CD4-positive, alpha-beta T cell (primary cell): ENCODE measurements around the gene RUNX2. TPM values are rescaled to one million over a fixed set of nuclear protein-coding genes. Genes with fewer than 3 reads are reported as not detected.

Experiments
- ATAC-seq: fragments of 200-7000 bp; cut with Tn5 transposase; one replicate; pipeline ENCODE4 v1.10.0; 2022; ENCODE audit warnings: mild to moderate bottlenecking; ENCODE audit not compliant: poor library complexity
- CTCF ChIA-PET: fragments of 350-600 bp; sonication (Branson Sonifier 250); formaldehyde crosslinking; loops from one replicate; lab custom pipeline; 2021; ENCODE audit warnings: antibody characterized with exemption, inconsistent platforms; lab: Charles Lee
- POLR2A ChIA-PET: fragments of 350-600 bp; sonication (Branson Sonifier 250); formaldehyde crosslinking; loops from one replicate; lab custom pipeline; 2021; ENCODE audit warnings: antibody characterized with exemption, inconsistent platforms; lab: Charles Lee
- DNase-seq, 14 experiments: peaks; one replicate each; pipeline ENCODE4 v3.0.0-alpha.2; 2013 to 2020; ENCODE audit warnings: mixed read lengths in 2 of 14
- H3K27ac ChIP-seq, 2 donors: one replicate each; pipeline versions ENCODE4 v1.5.1 to v1.7.0; 2013; ENCODE audit warnings: low read length in 2 of 2, low read depth in 1 of 2, mild to moderate bottlenecking in 1 of 2
- H3K27me3 ChIP-seq, 2 experiments: 1 replicate in 1 of 2; 2 replicates in 1 of 2; pipeline versions ENCODE4 v1.6.1 to v1.7.0; 2013; ENCODE audit warnings: low read length in 2 of 2, control low read depth in 1 of 2, mild to moderate bottlenecking in 1 of 2, moderate library complexity in 1 of 2; ENCODE audit not compliant: insufficient read depth in 2 of 2, control insufficient read depth in 1 of 2
- H3K36me3 ChIP-seq: one replicate; pipeline ENCODE4 v1.6.1; 2013; ENCODE audit warnings: low read length, control low read depth; ENCODE audit not compliant: insufficient read depth
- H3K4me1 ChIP-seq: one replicate; pipeline ENCODE4 v1.6.1; 2013; ENCODE audit warnings: low read length, control low read depth; ENCODE audit not compliant: insufficient read depth
- H3K4me3 ChIP-seq: one replicate; pipeline ENCODE4 v1.5.1; 2013; ENCODE audit warnings: mild to moderate bottlenecking, low read length, moderate library complexity
- H3K9me3 ChIP-seq, 2 experiments: 1 replicate in 1 of 2; 2 replicates in 1 of 2; pipeline versions ENCODE4 v1.6.1 to v1.7.0; 2013; ENCODE audit warnings: low read length in 2 of 2, mild to moderate bottlenecking in 2 of 2, control low read depth in 1 of 2, moderate library complexity in 1 of 2; ENCODE audit not compliant: control insufficient read depth in 1 of 2, insufficient read depth in 1 of 2
- H3K27ac Mint-ChIP-seq: one replicate; pipeline ENCODE4 v1.8.0; 2020; ENCODE audit warnings: mixed read lengths
- H3K27me3 Mint-ChIP-seq: one replicate; pipeline ENCODE4 v1.8.0; 2021; ENCODE audit warnings: mixed read lengths
- H3K36me3 Mint-ChIP-seq: one replicate; pipeline ENCODE4 v1.8.0; 2021; ENCODE audit warnings: low read depth, mixed read lengths
- H3K4me1 Mint-ChIP-seq: one replicate; pipeline ENCODE4 v1.8.0; 2021; ENCODE audit warnings: low read depth, mixed read lengths
- H3K4me3 Mint-ChIP-seq: one replicate; pipeline ENCODE4 v1.8.0; 2020; ENCODE audit warnings: mild to moderate bottlenecking, mixed read lengths
- H3K9me3 Mint-ChIP-seq: one replicate; pipeline ENCODE4 v1.8.0; 2020; ENCODE audit warnings: mixed read lengths
- CTCF ChIP-seq: fragments of 200-600 bp; IDR thresholded peaks from one replicate; pipeline ENCODE4 v1.8.0; 2022; ENCODE audit warnings: antibody characterized with exemption, mild to moderate bottlenecking
- intact Hi-C, 2 experiments: fragments of 100-400 bp; cut with DNase I in 1 of 2; cut with micrococcal nuclease in 1 of 2; formaldehyde crosslinking; loops; one replicate each; pipeline versions ENCODE4 v1.15.1 to v1.9.0; 2023 to 2025; cut with DNase I, micrococcal nuclease
- total RNA-seq, 174 experiments: library from RNA in 2 of 174; stranded (reverse) in 2 of 174; gene quantifications; one replicate each; pipeline ENCODE4 v1.2.3 and lab custom pipeline; 2021 to 2026

Gene RUNX2
- total RNA-seq, 2 experiments from 2014 or later: 17.5 to 18.0 TPM

- no peak for TF ChIP-seq CTCF
- peak overlapping the region; percentile 62 for H3K27ac Mint-ChIP-seq
- peaks cover 33% of the 10 kb centered on the region for H3K4me1 Mint-ChIP-seq
- CTCF ChIA-PET: interaction anchor here (0.7 kb wide), 2 partner anchors 24 to 545 kb away, joined by 3 read pairs; no protein-coding TSS in a partner anchor
- POLR2A ChIA-PET: interaction anchor here (0.6 to 0.7 kb wide), 3 partner anchors 18 to 749 kb away, joined by 3 to 5 read pairs (median 4); no protein-coding TSS in a partner anchor
- H3K4me1 ChIP-seq: peaks cover 14% of the 10 kb centered on the region
- H3K4me3 Mint-ChIP-seq: peak overlapping the region; percentile 16
- ATAC-seq (peak; percentile 47), DNase-seq (peak in 4 of 14 experiments; percentile 20 to 81 (median 64))
- intact Hi-C loops: no loop called here
- peaks cover 0 to 12% of the 10 kb centered on the region in 2 experiments for H3K9me3 ChIP-seq
- H3K36me3 ChIP-seq: no peaks in the 10 kb centered on the region
- H3K27me3 Mint-ChIP-seq: no peaks in the 10 kb centered on the region
- no peak overlapping the region for H3K4me3 ChIP-seq
- H3K9me3 Mint-ChIP-seq: peaks cover 7% of the 10 kb centered on the region
- H3K27me3 ChIP-seq: no peaks in the 10 kb centered on the region
- H3K27ac ChIP-seq: no peak overlapping the region
- H3K36me3 Mint-ChIP-seq: peaks cover 5% of the 10 kb centered on the region
Measured at GRCh38 chr6:45681860-45682511, 353.9 kb downstream of the RUNX2 start.

- Mint-ChIP-seq H3K27ac (no peak overlapping the region), H3K9me3 (peaks cover 7% of the 10 kb centered on the region), H3K36me3 (peaks cover 5% of the 10 kb centered on the region), H3K27me3 (no peaks in the 10 kb centered on the region), H3K4me3 (no peak overlapping the region), H3K4me1 (peaks cover 10% of the 10 kb centered on the region)
- Histone ChIP-seq H3K9me3 (peaks cover 0 to 12% of the 10 kb centered on the region in 2 experiments), H3K27ac (no peak overlapping the region), H3K4me3 (no peak overlapping the region), H3K36me3 (no peaks in the 10 kb centered on the region), H3K27me3 (no peaks in the 10 kb centered on the region), H3K4me1 (no peaks in the 10 kb centered on the region)
- CTCF ChIA-PET: no interaction called here
- intact Hi-C loops: no loop called here
- POLR2A ChIA-PET: no interaction called here
- no peak for TF ChIP-seq CTCF
- no peak for ATAC-seq
- DNase-seq: no peak
Measured at GRCh38 chr6:45684476-45684875, 356.3 kb downstream of the RUNX2 start.

- CTCF ChIA-PET: no interaction called here
- Histone ChIP-seq H3K27ac (no peak overlapping the region), H3K27me3 (no peaks in the 10 kb centered on the region), H3K4me1 (no peaks in the 10 kb centered on the region), H3K36me3 (no peaks in the 10 kb centered on the region), H3K4me3 (no peak overlapping the region), H3K9me3 (peaks cover 0 to 11% of the 10 kb centered on the region in 2 experiments)
- DNase-seq (no peak), ATAC-seq (no peak)
- H3K4me1 Mint-ChIP-seq: peaks cover 8% of the 10 kb centered on the region
- peaks cover 5% of the 10 kb centered on the region for H3K36me3 Mint-ChIP-seq
- no peak overlapping the region for H3K4me3 Mint-ChIP-seq
- intact Hi-C loops: no loop called here
- H3K27me3 Mint-ChIP-seq: no peaks in the 10 kb centered on the region
- TF ChIP-seq CTCF: no peak
- POLR2A ChIA-PET: no interaction called here
- no peak overlapping the region for H3K27ac Mint-ChIP-seq
- H3K9me3 Mint-ChIP-seq: peaks cover 7% of the 10 kb centered on the region
Measured at GRCh38 chr6:45685076-45685475, 356.9 kb downstream of the RUNX2 start.
